DND-41 (cell line): ENCODE data around the gene UGT1A8.

Experiments
- ATAC-seq: fragments of 200-7000 bp; cut with Tn5 transposase; 3 replicates; pipeline ENCODE4 v1.9.1; 2021; ENCODE audit warnings: low read depth; ENCODE audit not compliant: insufficient read depth
- DNase-seq: peaks from one replicate; pipeline ENCODE4 v3.0.0-alpha.2; 2020
- H2AFZ ChIP-seq: 2 replicates; pipeline ENCODE4 v1.6.0; 2012; ENCODE audit warnings: low read depth, low read length
- H3K27ac ChIP-seq: 2 replicates; pipeline ENCODE4 v1.5.1; 2012; ENCODE audit warnings: low read length, inconsistent platforms
- H3K27me3 ChIP-seq: fragments of 200-600 bp; sonication (generic); 2 replicates; pipeline ENCODE4 v1.6.0; 2012; ENCODE audit warnings: low read length, mild to moderate bottlenecking, inconsistent platforms; ENCODE audit not compliant: insufficient read depth, poor library complexity
- H3K36me3 ChIP-seq: 2 replicates; pipeline ENCODE4 v1.5.1; 2012; ENCODE audit warnings: low read length, inconsistent platforms; ENCODE audit not compliant: insufficient read depth
- H3K4me1 ChIP-seq: 2 replicates; pipeline ENCODE4 v1.5.1; 2012; ENCODE audit warnings: mild to moderate bottlenecking, low read length; ENCODE audit not compliant: insufficient read depth
- H3K4me2 ChIP-seq: 2 replicates; pipeline ENCODE4 v1.6.0; 2012; ENCODE audit warnings: mild to moderate bottlenecking, moderate library complexity, low read length, inconsistent platforms; ENCODE audit not compliant: insufficient read depth
- H3K4me3 ChIP-seq, 2 experiments: fragments of 200-600 bp in 1 of 2; shearing (Covaris generic) in 1 of 2; 2 replicates each; pipeline ENCODE4 v1.5.1; 2012 to 2016; ENCODE audit warnings: inconsistent platforms in 2 of 2, low read length in 2 of 2, mild to moderate bottlenecking in 2 of 2, low read depth in 1 of 2, moderate library complexity in 1 of 2
- H3K79me2 ChIP-seq: 2 replicates; pipeline ENCODE4 v1.6.0; 2012; ENCODE audit warnings: low read length, inconsistent platforms; ENCODE audit not compliant: insufficient read depth
- H3K9ac ChIP-seq: 2 replicates; pipeline ENCODE4 v1.6.0; 2012; ENCODE audit warnings: low read depth, mild to moderate bottlenecking, inconsistent platforms, low read length, moderate library complexity
- H3K9me3 ChIP-seq: 2 replicates; pipeline ENCODE4 v1.5.1; 2012; ENCODE audit warnings: low read length, moderate library complexity, mild to moderate bottlenecking, inconsistent platforms; ENCODE audit not compliant: insufficient read depth, severe bottlenecking
- H4K20me1 ChIP-seq: 2 replicates; pipeline ENCODE4 v1.6.0; 2012; ENCODE audit warnings: low read length; ENCODE audit not compliant: insufficient read depth
- EZH2 ChIP-seq: IDR thresholded peaks from 3 replicates; pipeline ENCODE4 v1.6.1; 2012; ENCODE audit warnings: borderline replicate concordance, low read depth, mild to moderate bottlenecking, moderate library complexity, low read length, inconsistent platforms; ENCODE audit not compliant: severe bottlenecking
- TF ChIP-seq, protein P1 (sequence below): IDR thresholded peaks from 2 replicates; pipeline ENCODE4 v1.5.1; 2012; ENCODE audit warnings: borderline replicate concordance, low read length, moderate library complexity, mild to moderate bottlenecking; ENCODE audit not compliant: poor library complexity, severe bottlenecking; ENCODE audit errors: extremely low read depth

Gene UGT1A8

DNA sequence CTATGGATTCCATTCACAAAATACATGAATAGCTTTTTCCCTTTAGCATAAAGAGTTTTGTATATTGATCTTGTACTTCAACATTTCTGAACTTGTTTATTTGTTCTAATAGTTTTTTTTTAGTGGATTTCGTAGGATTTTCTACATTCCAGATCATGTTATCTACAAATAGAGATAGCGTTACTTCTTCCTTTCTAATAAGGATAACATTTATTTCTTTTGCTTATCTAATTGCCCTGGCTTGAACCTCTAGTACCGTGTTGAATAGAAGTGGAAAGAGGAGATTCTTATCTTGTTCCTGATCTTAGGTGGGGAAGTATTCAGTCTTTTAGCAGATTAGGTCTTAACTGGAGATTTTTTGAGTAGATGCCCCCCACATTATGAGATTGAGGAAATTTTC is 84.8 kb downstream of the UGT1A8 start:
- peaks cover 12% of the 10 kb centered on the region for H3K27me3 ChIP-seq

DNA sequence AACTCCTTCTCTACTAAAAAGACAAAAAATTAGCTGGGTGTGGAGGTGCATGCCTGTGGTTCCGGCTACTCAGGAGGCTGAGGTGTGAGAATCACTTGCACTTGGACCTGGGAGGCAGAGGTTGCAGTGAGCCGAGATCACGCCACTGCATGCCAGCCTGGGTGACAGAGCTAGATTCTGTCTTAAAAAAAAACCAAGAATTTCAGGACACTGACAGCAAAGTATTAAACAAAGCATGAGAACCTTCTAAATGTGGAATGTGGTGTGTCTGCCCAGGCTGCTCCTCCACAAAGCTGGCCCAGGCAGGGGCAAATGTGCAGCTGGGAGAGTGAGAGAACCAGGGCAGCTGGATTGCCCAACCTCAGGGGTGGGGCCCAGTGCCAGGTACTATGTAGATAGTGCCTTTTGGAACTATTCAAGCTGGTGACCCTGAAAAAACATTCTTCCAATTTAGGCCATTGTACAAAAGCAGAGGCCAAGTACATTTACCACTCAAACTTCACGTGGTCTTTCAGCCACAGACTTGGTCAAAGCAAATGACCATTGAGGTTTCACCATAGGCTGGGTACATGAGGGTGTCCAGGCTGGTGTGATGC is 88.6 kb downstream of the UGT1A8 start:
- Histone ChIP-seq H3K4me2 (no peak overlapping the region), H3K4me3 (no peak overlapping the region), H2AFZ (no peak overlapping the region), H3K27me3 (peaks cover 6% of the 10 kb centered on the region), H3K4me1 (no peaks in the 10 kb centered on the region), H3K79me2 (no peaks in the 10 kb centered on the region), H4K20me1 (no peaks in the 10 kb centered on the region), H3K27ac (no peak overlapping the region), H3K36me3 (no peaks in the 10 kb centered on the region), H3K9ac (no peak overlapping the region), H3K9me3 (no peaks in the 10 kb centered on the region)
- no peak for TF ChIP-seq EZH2
- TF ChIP-seq, protein P1, sequence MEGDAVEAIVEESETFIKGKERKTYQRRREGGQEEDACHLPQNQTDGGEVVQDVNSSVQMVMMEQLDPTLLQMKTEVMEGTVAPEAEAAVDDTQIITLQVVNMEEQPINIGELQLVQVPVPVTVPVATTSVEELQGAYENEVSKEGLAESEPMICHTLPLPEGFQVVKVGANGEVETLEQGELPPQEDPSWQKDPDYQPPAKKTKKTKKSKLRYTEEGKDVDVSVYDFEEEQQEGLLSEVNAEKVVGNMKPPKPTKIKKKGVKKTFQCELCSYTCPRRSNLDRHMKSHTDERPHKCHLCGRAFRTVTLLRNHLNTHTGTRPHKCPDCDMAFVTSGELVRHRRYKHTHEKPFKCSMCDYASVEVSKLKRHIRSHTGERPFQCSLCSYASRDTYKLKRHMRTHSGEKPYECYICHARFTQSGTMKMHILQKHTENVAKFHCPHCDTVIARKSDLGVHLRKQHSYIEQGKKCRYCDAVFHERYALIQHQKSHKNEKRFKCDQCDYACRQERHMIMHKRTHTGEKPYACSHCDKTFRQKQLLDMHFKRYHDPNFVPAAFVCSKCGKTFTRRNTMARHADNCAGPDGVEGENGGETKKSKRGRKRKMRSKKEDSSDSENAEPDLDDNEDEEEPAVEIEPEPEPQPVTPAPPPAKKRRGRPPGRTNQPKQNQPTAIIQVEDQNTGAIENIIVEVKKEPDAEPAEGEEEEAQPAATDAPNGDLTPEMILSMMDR, result no peak
- ATAC-seq, result no peak
- DNase-seq, result no peak

More for the DNA sequence above, 84.8 kb downstream of the UGT1A8 start:
- Histone ChIP-seq H3K27ac (no peak overlapping the region), H3K9me3 (no peaks in the 10 kb centered on the region), H3K4me1 (no peaks in the 10 kb centered on the region), H4K20me1 (no peaks in the 10 kb centered on the region), H3K36me3 (no peaks in the 10 kb centered on the region), H3K4me2 (no peak overlapping the region), H3K9ac (no peak overlapping the region), H3K4me3 (no peak overlapping the region), H2AFZ (no peak overlapping the region), H3K79me2 (no peaks in the 10 kb centered on the region)
- TF ChIP-seq, protein P1, result no peak
- no peak for TF ChIP-seq EZH2
- ATAC-seq (no peak), DNase-seq (no peak)

DNA sequence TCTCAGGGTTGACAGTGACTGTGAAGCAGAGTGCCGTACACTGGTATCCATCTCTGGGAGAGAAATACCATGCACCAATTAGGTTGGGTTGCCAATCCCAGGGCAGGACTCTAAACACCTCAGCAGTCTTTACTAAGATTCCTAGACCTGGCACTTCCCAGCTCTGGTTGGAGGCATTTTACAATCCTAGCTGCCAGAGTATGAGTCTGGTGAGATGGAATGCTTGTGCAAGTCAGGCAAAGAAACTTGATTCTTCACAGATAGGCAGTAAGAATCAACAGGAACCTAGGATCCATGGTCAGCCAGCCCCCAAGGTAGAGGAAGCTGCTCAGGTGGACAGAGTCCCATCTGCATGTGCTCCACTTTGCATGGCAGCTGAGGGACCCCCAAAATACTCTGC is 89.3 kb downstream of the UGT1A8 start:
- Histone ChIP-seq H2AFZ (no peak overlapping the region), H3K27ac (no peak overlapping the region), H3K4me3 (no peak overlapping the region), H3K27me3 (peaks cover 6% of the 10 kb centered on the region), H4K20me1 (no peaks in the 10 kb centered on the region), H3K9me3 (no peaks in the 10 kb centered on the region), H3K79me2 (no peaks in the 10 kb centered on the region), H3K4me2 (no peak overlapping the region), H3K4me1 (no peaks in the 10 kb centered on the region), H3K36me3 (no peaks in the 10 kb centered on the region), H3K9ac (no peak overlapping the region)
- TF ChIP-seq, protein P1, result no peak
- no peak for TF ChIP-seq EZH2
- no peak for ATAC-seq
- no peak for DNase-seq
